HEK293T (cell line): ENCODE data around the gene SLC45A3.

Source experiments
- CTCF ChIA-PET: fragments of 350-600 bp; formaldehyde crosslinking; extraction: SDS; loops from one replicate; lab custom pipeline; 2021; ENCODE audit warnings: antibody characterized with exemption, inconsistent platforms; lab: Yijun Ruan, JAX
- POLR2A ChIA-PET: fragments of 350-600 bp; formaldehyde crosslinking; extraction: SDS; loops from one replicate; lab custom pipeline; 2020; ENCODE audit warnings: antibody characterized with exemption, inconsistent platforms; lab: Yijun Ruan, JAX
- DNase-seq: peaks from one replicate; pipeline ENCODE4 v3.0.0; 2012; ENCODE audit warnings: mixed read lengths; ENCODE audit errors: extremely low spot score
- ARNT ChIP-seq: fragments of 450-650 bp; IDR thresholded peaks from 2 replicates; pipeline ENCODE4 v1.6.1; 2017; ENCODE audit warnings: mild to moderate bottlenecking
- BHLHE40 ChIP-seq: fragments of 450-650 bp; IDR thresholded peaks from 2 replicates; pipeline ENCODE4 v1.6.1; 2016; ENCODE audit warnings: mild to moderate bottlenecking, moderate library complexity, borderline replicate concordance
- CTBP1 ChIP-seq: fragments of 450-650 bp; IDR thresholded peaks from 2 replicates; pipeline ENCODE4 v1.6.1; 2016; ENCODE audit warnings: borderline replicate concordance
- ELF4 ChIP-seq: fragments of 450-650 bp; IDR thresholded peaks from 2 replicates; pipeline ENCODE4 v1.6.1; 2017; ENCODE audit warnings: antibody characterized with exemption
- FOXA1 ChIP-seq: fragments of 450-650 bp; IDR thresholded peaks from 2 replicates; pipeline ENCODE4 v1.6.1; 2016; ENCODE audit warnings: mild to moderate bottlenecking
- FOXK2 ChIP-seq: fragments of 450-650 bp; IDR thresholded peaks from 2 replicates; pipeline ENCODE4 v1.6.1; 2016; ENCODE audit warnings: mild to moderate bottlenecking
- FOXM1 ChIP-seq: fragments of 450-650 bp; IDR thresholded peaks from 2 replicates; pipeline ENCODE4 v1.6.1; 2017; ENCODE audit warnings: mild to moderate bottlenecking, borderline replicate concordance
- HDGF ChIP-seq: fragments of 450-650 bp; IDR thresholded peaks from 2 replicates; pipeline ENCODE4 v1.6.1; 2017; ENCODE audit warnings: antibody characterized with exemption, borderline replicate concordance
- L3MBTL2 ChIP-seq: fragments of 450-650 bp; conservative IDR thresholded peaks from 2 replicates; pipeline ENCODE4 v1.6.1; 2016; ENCODE audit warnings: mild to moderate bottlenecking
- LEF1 ChIP-seq: fragments of 450-650 bp; IDR thresholded peaks from 2 replicates; pipeline ENCODE4 v1.6.1; 2017; ENCODE audit warnings: mild to moderate bottlenecking, borderline replicate concordance
- NFRKB ChIP-seq: fragments of 450-650 bp; IDR thresholded peaks from 2 replicates; pipeline ENCODE4 v1.6.1; 2016; ENCODE audit warnings: mild to moderate bottlenecking, moderate library complexity
- SP1 ChIP-seq: fragments of 450-650 bp; IDR thresholded peaks from 2 replicates; pipeline ENCODE4 v1.6.1; 2017
- SUZ12 ChIP-seq: fragments of 450-650 bp; IDR thresholded peaks from 2 replicates; pipeline ENCODE4 v1.6.1; 2016; ENCODE audit warnings: mild to moderate bottlenecking
- TARDBP ChIP-seq: fragments of 450-650 bp; IDR thresholded peaks from 2 replicates; pipeline ENCODE4 v1.6.1; 2016
- ZNF384 ChIP-seq: fragments of 450-650 bp; IDR thresholded peaks from 2 replicates; pipeline ENCODE4 v1.6.1; 2016
- TF ChIP-seq, protein P1 (sequence below): fragments of 450-650 bp; IDR thresholded peaks from 2 replicates; pipeline ENCODE4 v1.6.1; 2016

The SLC45A3 gene

DNA sequence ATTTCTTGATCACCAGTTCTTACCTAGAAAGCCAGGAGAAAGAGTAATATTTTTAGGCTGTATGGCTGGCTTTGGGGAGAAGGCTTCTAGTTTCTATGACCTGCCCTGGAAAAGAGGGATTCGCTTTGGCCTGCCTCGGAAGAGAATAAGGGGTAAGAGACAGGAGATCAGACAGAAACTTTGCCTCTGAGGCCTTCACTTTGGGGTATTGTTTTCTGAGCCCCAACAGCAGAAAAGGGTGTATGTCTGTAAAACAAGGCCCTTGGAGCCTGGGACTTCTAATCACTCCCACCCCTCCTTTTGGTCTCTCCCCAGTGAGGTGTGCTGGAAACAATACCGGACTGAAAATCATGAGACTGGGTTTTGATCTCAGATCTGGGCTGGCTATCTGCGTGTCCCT, 5.1 kb downstream of the SLC45A3 start:
- no peak for DNase-seq
- TF ChIP-seq CTBP1 = no peak
- no peak for TF ChIP-seq BHLHE40
- TF ChIP-seq FOXK2 = no peak
- no peak for TF ChIP-seq ELF4
- TF ChIP-seq NFRKB = no peak
- TF ChIP-seq ARNT = no peak
- TF ChIP-seq, protein P1, sequence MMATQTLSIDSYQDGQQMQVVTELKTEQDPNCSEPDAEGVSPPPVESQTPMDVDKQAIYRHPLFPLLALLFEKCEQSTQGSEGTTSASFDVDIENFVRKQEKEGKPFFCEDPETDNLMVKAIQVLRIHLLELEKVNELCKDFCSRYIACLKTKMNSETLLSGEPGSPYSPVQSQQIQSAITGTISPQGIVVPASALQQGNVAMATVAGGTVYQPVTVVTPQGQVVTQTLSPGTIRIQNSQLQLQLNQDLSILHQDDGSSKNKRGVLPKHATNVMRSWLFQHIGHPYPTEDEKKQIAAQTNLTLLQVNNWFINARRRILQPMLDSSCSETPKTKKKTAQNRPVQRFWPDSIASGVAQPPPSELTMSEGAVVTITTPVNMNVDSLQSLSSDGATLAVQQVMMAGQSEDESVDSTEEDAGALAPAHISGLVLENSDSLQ = no peak
- no peak for TF ChIP-seq ZNF384
- TF ChIP-seq HDGF = no peak
- TF ChIP-seq FOXA1 = no peak
- TF ChIP-seq SUZ12 = no peak
- TF ChIP-seq FOXM1 = no peak
- TF ChIP-seq L3MBTL2 = no peak
- no peak for TF ChIP-seq TARDBP
- TF ChIP-seq LEF1 = no peak
- no peak for TF ChIP-seq SP1
- POLR2A ChIA-PET = no interaction called here
- CTCF ChIA-PET = interaction anchor here (1.1 kb wide), 1 partner anchor 16 kb away, joined by 3 read pairs; no protein-coding TSS in a partner anchor

DNA sequence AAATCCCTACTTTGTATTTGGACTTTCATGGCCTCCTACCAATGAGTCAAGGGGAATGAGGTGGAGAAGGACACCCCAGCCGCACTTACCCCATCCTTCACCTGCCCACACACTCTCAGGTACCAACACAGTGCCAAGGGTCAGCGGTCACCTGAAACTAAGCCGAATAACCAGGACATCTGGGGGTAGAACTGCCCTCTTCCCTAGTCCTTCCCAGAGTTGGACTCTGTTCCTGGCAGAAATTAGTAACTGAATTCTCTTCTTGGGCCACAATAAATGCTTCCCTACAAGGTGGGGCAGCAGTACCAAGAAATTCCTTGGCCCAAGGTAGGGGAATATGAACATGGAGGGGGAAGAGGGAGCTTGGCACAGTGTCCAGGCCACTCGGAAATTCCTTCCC, 7.3 kb downstream of the SLC45A3 start:
- TF ChIP-seq SP1 (no peak), L3MBTL2 (no peak), HDGF (no peak), FOXA1 (no peak), NFRKB (no peak), FOXK2 (no peak), ARNT (no peak)
- TF ChIP-seq, protein P1 = no peak
- CTCF ChIA-PET = interaction anchor here (1.0 to 2.0 kb wide), 2 partner anchors 14 to 38 kb away, joined by 3 to 7 read pairs; no protein-coding TSS in a partner anchor
- DNase-seq = no peak
- POLR2A ChIA-PET = interaction anchor here (1.2 kb wide), 1 partner anchor 41 kb away, joined by 3 read pairs; no protein-coding TSS in a partner anchor

DNA sequence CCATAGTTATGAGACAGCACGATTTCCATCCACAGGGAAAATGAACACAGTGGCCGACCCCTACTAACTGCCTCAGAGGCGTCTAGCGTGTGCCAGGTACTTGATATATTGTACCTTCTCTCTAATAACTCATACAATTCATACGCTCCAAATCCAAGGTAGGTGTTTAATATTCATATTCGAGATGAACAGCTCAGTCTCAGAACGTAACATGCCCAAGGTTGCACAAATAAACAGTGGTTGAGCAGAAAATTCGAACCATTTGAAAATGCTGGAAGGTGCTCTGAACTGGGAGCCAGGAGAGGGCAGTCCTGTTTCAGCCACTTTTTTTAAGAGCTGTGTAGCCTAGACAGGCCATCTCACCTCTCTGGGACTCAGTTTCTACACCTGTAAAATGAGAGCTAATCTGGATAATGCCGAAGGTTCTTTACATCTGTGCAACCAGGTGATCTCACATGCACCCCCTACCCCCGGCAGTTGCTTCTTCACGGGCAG, 7.9 kb downstream of the SLC45A3 start:
- no peak for DNase-seq
- CTCF ChIA-PET = interaction anchor here (0.6 to 2.0 kb wide), 3 partner anchors 14 to 39 kb away, joined by 3 to 7 read pairs (median 3); no protein-coding TSS in a partner anchor
- no peak for TF ChIP-seq FOXM1
- TF ChIP-seq SUZ12 = no peak
- TF ChIP-seq CTBP1 = no peak
- no peak for TF ChIP-seq FOXK2
- no peak for TF ChIP-seq ELF4
- POLR2A ChIA-PET = interaction anchor here (1.2 kb wide), 1 partner anchor 40 kb away, joined by 3 read pairs; no protein-coding TSS in a partner anchor

DNA sequence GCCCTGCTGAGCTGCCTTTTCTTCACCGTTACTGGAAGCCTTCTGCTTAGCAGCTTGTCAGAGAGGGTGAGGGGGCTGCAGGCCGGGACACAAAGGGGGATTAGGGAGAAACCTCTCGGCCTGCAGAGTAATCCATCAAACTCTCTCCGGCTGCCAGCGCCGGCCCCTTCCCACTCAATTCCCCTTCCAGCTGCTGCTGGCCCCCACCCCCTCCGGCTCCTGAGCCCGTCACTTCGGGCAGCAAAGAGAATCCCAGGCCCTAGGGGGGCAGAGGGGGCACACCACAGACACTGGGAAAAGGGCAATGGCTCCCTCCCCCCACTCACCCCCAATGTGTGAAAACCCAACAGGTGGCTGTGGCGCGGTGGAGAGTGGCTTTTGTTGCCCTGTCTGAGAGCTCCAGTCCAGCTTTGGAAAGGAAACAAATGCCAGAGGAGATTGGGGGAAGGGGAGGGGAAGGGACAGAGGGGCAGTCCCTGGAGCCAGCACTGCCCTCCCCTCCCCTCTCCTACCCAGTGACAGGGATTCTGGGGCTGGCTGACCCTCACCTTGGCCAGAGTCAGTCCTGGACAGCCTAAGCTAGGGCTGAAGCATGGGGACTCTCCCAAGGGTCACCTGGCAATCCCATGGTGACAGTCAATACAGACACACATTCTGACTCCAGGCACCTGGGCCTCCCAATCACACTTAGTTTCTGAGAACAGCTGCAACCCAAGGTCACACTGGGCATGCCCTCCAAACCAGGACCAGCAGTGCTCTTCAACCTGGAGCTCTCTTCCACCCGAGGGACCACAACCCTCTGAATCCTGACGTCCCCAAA, 9.5 kb downstream of the SLC45A3 start:
- POLR2A ChIA-PET = interaction anchor here (0.5 kb wide), 1 partner anchor 262 kb away, joined by 3 read pairs; no protein-coding TSS in a partner anchor
- no peak for DNase-seq
- CTCF ChIA-PET = interaction anchor here (1.1 to 1.7 kb wide), 2 partner anchors 10 to 12 kb away, joined by 3 to 9 read pairs; partner anchors contain the start of gene SLC45A3
- TF ChIP-seq ZNF384 = no peak
- TF ChIP-seq LEF1 = no peak
- no peak for TF ChIP-seq L3MBTL2
- no peak for TF ChIP-seq FOXK2
- no peak for TF ChIP-seq SP1
- no peak for TF ChIP-seq FOXM1
- no peak for TF ChIP-seq ELF4
- TF ChIP-seq SUZ12 = no peak
- TF ChIP-seq, protein P1 = no peak
- TF ChIP-seq BHLHE40 = no peak
- no peak for TF ChIP-seq TARDBP
- no peak for TF ChIP-seq HDGF
- no peak for TF ChIP-seq NFRKB
- no peak for TF ChIP-seq ARNT
- no peak for TF ChIP-seq CTBP1
- TF ChIP-seq FOXA1 = no peak

DNA sequence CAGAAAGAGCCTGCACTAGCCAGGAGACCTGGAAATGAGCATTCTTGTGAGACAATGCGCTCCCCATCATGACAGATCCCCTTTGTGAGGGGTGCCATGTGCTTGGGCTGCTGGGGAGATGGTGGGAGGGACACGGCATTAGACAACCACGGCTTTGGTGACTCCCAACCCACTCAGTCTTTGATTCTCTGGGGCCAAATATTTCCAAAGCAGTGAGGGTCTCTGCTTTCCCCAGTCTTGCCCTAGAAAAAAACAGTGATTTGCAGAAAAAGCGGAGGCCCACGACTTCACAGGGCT, 10.2 kb downstream of the SLC45A3 start:
- ChIA-PET CTCF (interaction anchor here (1.1 to 3.7 kb wide), 2 partner anchors 10 to 11 kb away, joined by 3 to 20 read pairs; partner anchors contain the start of gene SLC45A3), POLR2A (no interaction called here)
- no peak for TF ChIP-seq HDGF
- no peak for TF ChIP-seq NFRKB
- no peak for TF ChIP-seq CTBP1
- no peak for TF ChIP-seq BHLHE40
- TF ChIP-seq FOXA1 = no peak
- TF ChIP-seq FOXK2 = no peak
- TF ChIP-seq ELF4 = no peak
- no peak for TF ChIP-seq ZNF384
- TF ChIP-seq L3MBTL2 = no peak
- TF ChIP-seq FOXM1 = no peak
- no peak for TF ChIP-seq LEF1
- TF ChIP-seq SP1 = no peak
- no peak for TF ChIP-seq SUZ12
- TF ChIP-seq ARNT = no peak
- TF ChIP-seq, protein P1 = no peak
- TF ChIP-seq TARDBP = no peak
- no peak for DNase-seq
